Measurements from ENCODE around the gene QPRT. TPM values are rescaled to one million over a fixed set of nuclear protein-coding genes. Genes with fewer than 3 reads are reported as not detected.
"Not testable (repeated sequence)": the region's sequence is repeated elsewhere in the genome, so short reads cannot be mapped to it uniquely, and the experiment has no call there.

Gene QPRT
- total RNA-seq, 1 donor from 2014 or later: 92.3 TPM

GRCh38 chr16:29650771-29651170, 28.2 kb upstream of the QPRT start:
- no peak for DNase-seq (ENCODE audit: extremely low spot score, unreplicated experiment)
- Mint-ChIP-seq H3K4me1 (ENCODE audit: unreplicated experiment) (peaks cover 16% of the 10 kb centered on the region), H3K27me3 (no peaks in the 10 kb centered on the region), H3K4me3 (no peak overlapping the region), H3K9me3 (no peaks in the 10 kb centered on the region), H3K36me3 (no peaks in the 10 kb centered on the region), H3K27ac (no peak overlapping the region)
- no peak for TF ChIP-seq CTCF (conservative IDR thresholded peaks at IDR 0.05)

DNA sequence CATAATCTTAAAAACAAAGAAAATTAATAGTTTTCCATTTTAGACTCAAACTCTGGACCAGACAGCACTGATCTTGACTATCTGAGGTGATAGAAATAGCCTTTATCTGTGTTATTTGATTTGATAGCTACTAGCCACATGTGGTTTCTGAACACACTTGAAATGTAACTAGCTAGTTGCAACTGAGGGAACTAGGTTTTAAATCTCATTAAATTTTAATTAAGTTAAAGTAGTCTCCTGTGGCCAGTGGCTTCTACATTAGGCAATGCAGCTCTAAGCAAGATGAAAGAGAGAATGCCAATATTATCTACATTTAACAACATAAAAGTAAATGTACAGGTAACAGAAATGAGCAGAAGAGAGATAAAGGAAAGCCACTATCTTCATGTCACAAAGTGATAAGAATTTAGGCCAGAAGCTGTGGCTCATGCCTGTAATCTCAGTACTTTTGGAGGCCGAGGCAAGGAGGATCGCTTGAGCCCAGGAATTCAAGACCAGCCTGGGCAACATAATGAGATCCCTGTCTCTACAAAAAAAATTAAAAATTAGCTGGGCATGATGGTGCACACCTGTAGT, 27.1 kb upstream of the QPRT start:
- Mint-ChIP-seq H3K36me3 (no peaks in the 10 kb centered on the region), H3K4me3 (no peak overlapping the region), H3K27me3 (no peaks in the 10 kb centered on the region), H3K4me1 (ENCODE audit: unreplicated experiment) (peaks cover 15% of the 10 kb centered on the region), H3K27ac (no peak overlapping the region), H3K9me3 (no peaks in the 10 kb centered on the region)
- no peak for TF ChIP-seq CTCF (conservative IDR thresholded peaks at IDR 0.05)
- no peak for DNase-seq (ENCODE audit: extremely low spot score, unreplicated experiment)

DNA sequence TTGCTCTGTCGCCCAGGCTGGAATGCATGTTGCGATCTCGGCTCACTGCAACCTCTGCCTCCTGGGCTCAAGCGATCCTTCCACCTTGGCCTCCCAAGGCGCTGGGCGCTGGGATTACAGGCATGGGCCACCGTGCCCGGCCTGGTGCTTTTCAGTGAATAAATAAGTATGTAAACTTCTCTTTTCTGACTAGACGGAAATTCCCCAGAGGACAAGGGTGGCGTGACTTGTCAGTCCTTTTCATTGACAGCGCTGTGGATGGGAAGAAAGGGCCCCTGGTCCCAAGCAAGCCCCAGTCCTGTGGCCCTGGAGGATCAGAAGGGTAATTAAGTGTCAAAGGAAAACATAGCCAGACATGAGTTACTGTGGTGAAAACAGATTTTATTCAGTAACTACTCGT, 25.5 kb upstream of the QPRT start:
- Mint-ChIP-seq H3K36me3 (no peaks in the 10 kb centered on the region), H3K27me3 (no peaks in the 10 kb centered on the region), H3K9me3 (no peaks in the 10 kb centered on the region), H3K27ac (no peak overlapping the region), H3K4me1 (ENCODE audit: unreplicated experiment) (peaks cover 15% of the 10 kb centered on the region), H3K4me3 (no peak overlapping the region)
- no peak for DNase-seq (ENCODE audit: extremely low spot score, unreplicated experiment)
- TF ChIP-seq CTCF (conservative IDR thresholded peaks at IDR 0.05): no peak

DNA sequence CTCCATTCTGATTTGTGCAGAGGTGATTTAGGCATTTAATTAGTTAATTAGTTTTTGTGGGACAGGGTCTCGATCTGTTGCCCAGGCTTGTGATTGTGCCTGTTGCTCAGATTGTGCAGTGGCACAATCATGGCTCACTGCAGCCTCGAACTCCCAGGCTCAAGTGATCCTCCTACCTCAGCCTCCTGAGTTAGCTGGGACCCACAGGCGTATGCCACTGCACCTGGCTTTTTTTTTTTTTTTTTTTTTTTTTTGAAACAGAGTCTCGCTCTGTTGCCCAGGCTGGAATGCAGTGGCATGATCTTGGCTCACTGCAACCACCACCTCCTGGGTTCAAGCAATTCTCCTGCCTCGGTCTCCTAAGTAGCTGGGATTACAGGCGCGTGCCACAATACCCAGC, 25.1 kb upstream of the QPRT start:
- DNase-seq (ENCODE audit: extremely low spot score, unreplicated experiment); H3K9me3 Mint-ChIP-seq; H3K27me3 Mint-ChIP-seq; H3K36me3 Mint-ChIP-seq; H3K4me3 Mint-ChIP-seq; H3K27ac Mint-ChIP-seq: not testable (repeated sequence)
- peaks cover 18% of the 10 kb centered on the region for H3K4me1 Mint-ChIP-seq (ENCODE audit: unreplicated experiment)

DNA sequence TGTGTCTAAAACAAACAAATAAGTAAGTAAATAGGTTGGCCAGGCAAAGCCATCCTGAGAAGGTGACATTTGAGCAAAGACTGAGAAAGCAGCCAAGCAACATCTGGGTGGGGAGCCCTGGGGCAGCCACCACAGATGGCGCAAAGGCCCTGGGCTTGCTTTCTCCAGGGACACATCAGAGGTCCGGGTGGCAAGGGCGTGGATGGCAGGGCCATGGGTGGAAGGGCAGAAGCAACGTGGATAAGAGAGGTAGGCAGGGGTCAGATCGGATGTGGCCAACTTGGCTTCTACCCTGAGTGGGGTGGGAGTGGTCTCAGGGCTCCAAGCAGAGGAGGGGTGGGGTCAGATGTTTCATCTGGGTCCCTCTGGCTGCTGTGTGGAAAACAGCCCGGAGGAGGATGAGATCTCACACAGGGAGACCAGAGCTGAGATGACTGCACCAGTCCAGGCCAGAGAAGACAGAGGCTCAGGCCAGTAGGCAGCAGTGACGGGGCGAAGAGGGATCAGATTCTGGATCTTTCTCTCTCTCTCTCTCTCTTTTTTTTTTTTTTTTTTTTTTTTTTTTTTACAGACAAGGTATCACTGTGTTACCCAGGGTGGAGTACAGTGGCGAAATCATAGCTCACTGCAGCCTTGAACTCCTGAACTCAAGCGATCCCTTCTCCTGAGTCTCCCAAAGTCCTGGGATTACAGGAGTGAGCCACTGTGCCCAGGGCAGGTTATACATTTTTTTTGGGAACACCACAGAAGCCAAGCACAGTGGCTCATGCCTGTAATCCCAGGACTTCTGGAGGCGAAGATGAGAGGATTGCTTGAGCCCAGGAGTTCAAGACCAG, 22.1 kb upstream of the QPRT start:
- Mint-ChIP-seq H3K27me3 (no peaks in the 10 kb centered on the region), H3K4me3 (no peak overlapping the region), H3K27ac (no peak overlapping the region), H3K36me3 (no peaks in the 10 kb centered on the region), H3K9me3 (no peaks in the 10 kb centered on the region), H3K4me1 (ENCODE audit: unreplicated experiment) (peaks cover 13% of the 10 kb centered on the region)
- no peak for DNase-seq (ENCODE audit: extremely low spot score, unreplicated experiment)
- no peak for TF ChIP-seq CTCF (conservative IDR thresholded peaks at IDR 0.05)

GRCh38 chr16:29658705-29659104, 20.3 kb upstream of the QPRT start:
- Mint-ChIP-seq H3K27me3 (no peaks in the 10 kb centered on the region), H3K27ac (no peak overlapping the region), H3K4me3 (no peak overlapping the region), H3K9me3 (no peaks in the 10 kb centered on the region), H3K36me3 (no peaks in the 10 kb centered on the region), H3K4me1 (ENCODE audit: unreplicated experiment) (peaks cover 11% of the 10 kb centered on the region)
- no peak for DNase-seq (ENCODE audit: extremely low spot score, unreplicated experiment)
- no peak for TF ChIP-seq CTCF (conservative IDR thresholded peaks at IDR 0.05)

All from type B pancreatic cell (in vitro differentiated cells).